ENCODE measurements around the gene KLRB1.
"Not testable (repeated sequence)": the region's sequence is repeated elsewhere in the genome, so short reads cannot be mapped to it uniquely, and the experiment has no call there.

DNA sequence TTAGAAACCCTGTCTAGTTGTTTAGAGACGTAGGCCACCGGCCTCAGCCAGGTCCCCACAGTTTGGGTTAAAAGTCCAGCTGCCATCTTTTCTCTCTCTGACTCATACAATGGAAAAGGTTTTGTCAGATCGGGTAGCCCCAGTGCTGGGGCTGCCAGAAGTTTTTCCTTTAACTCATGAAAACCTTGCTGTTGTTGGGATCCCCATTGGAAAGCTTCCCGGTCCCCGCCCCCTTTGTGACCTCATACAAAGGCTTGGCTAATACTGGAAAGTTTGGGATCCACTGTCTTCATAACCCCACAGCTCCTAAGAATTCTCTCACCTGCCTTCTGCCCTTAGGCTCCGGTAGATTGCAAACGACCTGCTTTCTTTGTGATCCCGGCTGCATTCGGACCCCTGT is 40.6 kb downstream of the KLRB1 start:
- TF ChIP-seq, protein P1, sequence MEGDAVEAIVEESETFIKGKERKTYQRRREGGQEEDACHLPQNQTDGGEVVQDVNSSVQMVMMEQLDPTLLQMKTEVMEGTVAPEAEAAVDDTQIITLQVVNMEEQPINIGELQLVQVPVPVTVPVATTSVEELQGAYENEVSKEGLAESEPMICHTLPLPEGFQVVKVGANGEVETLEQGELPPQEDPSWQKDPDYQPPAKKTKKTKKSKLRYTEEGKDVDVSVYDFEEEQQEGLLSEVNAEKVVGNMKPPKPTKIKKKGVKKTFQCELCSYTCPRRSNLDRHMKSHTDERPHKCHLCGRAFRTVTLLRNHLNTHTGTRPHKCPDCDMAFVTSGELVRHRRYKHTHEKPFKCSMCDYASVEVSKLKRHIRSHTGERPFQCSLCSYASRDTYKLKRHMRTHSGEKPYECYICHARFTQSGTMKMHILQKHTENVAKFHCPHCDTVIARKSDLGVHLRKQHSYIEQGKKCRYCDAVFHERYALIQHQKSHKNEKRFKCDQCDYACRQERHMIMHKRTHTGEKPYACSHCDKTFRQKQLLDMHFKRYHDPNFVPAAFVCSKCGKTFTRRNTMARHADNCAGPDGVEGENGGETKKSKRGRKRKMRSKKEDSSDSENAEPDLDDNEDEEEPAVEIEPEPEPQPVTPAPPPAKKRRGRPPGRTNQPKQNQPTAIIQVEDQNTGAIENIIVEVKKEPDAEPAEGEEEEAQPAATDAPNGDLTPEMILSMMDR (IDR thresholded peaks at IDR 0.05) = not testable (repeated sequence)
- TF ChIP-seq POLR2A (IDR thresholded peaks at IDR 0.05) = not testable (repeated sequence)
